ENCODE results near the gene RBM47. TPM values are rescaled to one million over a fixed set of nuclear protein-coding genes. Genes with fewer than 3 reads are reported as not detected.
"Not testable (repeated sequence)": the region's sequence is repeated elsewhere in the genome, so short reads cannot be mapped to it uniquely, and the experiment has no call there.

RBM47 gene
- total RNA-seq, 1 donor, result 0.72 TPM

DNA sequence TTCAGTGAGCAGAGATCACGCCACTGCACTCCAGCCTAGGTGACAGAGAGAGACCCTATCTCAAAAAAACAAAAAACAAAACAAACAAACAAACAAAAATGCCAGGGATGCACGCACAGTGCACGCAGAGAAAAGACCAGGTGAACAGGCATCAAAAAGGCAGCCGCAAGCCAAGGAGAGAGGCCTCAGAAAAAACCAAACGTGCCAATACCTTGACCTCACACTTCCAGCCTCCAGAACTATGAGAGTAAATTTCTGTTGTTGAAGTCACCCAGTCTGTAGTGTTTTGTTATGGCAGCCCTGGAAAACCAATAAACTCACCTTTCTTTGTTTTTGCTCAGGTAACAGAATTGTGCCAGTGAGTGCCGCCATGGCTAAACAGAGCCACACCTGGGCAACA, 228.6 kb downstream of the RBM47 start:
- TF ChIP-seq, protein P1, sequence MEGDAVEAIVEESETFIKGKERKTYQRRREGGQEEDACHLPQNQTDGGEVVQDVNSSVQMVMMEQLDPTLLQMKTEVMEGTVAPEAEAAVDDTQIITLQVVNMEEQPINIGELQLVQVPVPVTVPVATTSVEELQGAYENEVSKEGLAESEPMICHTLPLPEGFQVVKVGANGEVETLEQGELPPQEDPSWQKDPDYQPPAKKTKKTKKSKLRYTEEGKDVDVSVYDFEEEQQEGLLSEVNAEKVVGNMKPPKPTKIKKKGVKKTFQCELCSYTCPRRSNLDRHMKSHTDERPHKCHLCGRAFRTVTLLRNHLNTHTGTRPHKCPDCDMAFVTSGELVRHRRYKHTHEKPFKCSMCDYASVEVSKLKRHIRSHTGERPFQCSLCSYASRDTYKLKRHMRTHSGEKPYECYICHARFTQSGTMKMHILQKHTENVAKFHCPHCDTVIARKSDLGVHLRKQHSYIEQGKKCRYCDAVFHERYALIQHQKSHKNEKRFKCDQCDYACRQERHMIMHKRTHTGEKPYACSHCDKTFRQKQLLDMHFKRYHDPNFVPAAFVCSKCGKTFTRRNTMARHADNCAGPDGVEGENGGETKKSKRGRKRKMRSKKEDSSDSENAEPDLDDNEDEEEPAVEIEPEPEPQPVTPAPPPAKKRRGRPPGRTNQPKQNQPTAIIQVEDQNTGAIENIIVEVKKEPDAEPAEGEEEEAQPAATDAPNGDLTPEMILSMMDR (IDR thresholded peaks at IDR 0.05; ENCODE audit: insufficient read depth, low read length), result no peak
- no peak overlapping the region for H3K4me3 ChIP-seq (ENCODE audit: low read depth, low read length)
- DNase-seq (ENCODE audit: low read depth), result no peak

DNA sequence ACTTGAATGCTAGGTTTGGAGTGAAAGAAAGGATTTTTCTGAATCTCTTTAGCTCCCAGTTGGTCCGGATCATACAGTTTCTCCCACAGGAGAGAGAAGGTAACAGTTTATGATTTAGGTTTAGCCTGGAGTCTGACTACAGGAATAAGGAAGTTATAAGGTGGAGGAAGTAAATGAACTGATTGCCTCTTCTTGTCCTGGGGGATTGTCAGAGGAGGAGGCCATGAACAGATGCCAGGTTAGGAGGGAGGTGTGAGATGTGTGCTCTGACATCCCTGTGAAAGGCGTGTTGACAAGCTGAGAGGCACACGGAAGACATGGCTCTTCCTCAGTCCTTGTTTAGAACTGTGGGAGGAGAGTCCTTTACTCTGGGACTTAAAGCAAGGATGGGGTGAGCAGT, 230.1 kb downstream of the RBM47 start:
- H3K4me3 ChIP-seq (ENCODE audit: low read depth, low read length), result no peak overlapping the region
- TF ChIP-seq, protein P1 (IDR thresholded peaks at IDR 0.05; ENCODE audit: insufficient read depth, low read length), result no peak
- no peak for DNase-seq (ENCODE audit: low read depth)

DNA sequence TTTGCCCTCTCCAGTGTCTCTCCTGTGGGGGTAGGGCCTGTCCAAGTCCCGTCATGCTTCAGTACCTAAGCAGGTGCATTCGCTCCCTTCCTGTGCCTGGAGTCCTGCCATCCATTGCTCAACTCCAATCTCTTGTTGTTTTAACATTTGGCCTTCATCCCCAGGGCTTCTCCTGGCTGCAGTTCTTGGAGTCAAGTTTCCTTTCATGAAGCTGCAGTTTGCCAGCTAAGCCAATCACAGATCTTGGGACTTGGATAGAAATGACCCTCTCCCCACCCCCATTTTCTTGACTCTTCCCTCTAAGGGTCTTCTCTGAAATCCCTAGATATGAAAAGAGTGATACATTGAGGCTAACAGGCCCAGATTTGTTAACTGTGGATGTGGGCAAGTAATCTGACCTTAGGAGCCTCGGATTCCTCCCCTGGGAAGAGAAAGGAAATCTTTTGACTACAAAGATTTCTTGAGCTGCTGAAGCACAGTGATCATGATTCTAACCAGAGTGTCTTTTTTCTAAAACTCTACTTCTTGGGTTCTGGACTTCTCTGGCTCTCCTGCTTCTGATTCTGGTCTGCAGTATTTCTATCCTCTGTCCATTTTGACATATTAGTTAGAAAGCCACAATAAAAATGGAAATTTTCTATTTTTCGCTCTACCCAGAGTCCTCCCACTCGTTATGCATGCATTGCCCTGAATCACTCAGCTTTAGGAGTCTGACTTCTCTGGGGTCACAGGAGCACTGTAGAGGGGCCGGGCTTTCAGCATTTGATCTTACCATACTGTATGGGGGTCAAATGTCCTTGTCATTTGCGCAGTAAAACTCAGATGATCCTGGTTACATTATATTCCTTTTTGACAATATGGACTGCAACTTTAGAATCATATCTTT, 233.5 kb downstream of the RBM47 start:
- DNase-seq (ENCODE audit: low read depth), result peak; percentile 51
- TF ChIP-seq, protein P1 (IDR thresholded peaks at IDR 0.05; ENCODE audit: insufficient read depth, low read length), result no peak
- no peak overlapping the region for H3K4me3 ChIP-seq (ENCODE audit: low read depth, low read length)

DNA sequence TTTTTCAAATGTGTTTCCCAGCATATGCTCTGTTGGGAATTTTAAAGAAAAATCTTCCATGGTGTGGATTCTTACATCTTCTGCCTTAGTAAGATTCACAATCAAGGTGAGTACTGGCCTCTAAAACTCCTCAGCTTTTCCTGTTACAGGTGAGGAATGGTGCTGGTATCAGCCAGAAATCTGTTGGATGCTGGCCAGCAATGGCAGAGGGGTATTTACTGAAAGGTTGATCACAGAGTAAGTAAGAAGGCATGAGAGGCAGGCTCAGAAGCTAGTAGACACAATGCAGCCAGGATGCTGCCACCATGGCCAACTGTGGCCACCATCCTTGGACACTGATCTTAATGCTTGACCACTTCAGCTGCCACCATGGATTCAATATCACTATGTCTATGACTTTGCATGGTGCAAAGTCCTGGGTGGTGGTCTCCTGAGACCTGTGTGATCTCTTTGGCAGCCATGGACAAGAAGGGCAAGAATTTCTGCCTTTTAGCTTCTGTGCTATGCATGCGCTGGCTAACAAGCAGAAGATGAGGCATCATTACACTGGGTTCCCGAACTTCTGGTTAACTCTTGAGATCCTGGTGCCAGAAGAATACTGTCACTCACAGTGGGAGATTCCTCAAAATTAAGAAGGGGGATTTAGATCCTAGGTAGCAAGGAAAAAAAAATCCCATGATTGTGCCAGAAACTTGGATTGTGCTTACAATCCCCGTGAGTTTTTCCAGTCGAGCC, 234.3 kb downstream of the RBM47 start:
- no peak for DNase-seq (ENCODE audit: low read depth)
- no peak overlapping the region for H3K4me3 ChIP-seq (ENCODE audit: low read depth, low read length)
- TF ChIP-seq, protein P1 (IDR thresholded peaks at IDR 0.05; ENCODE audit: insufficient read depth, low read length), result no peak

DNA sequence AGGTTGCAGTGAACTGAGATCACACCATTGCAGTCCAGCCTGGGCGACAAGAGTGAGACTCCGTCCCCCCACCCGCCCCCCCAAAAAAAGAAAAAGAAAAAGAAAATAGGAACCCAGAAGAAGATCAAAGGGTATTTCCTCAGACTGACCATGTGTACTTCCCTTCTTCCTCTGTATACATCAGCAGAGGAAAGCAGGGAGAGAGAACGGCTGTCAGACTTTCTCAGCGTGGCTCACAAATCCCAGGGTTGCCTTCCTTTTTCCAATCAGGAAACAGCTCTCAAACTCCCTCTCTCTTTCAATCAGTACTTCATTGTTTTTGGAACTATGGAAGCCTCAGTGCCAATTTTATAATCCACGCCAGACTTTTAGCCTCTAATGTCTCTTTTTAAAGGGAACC, 235.4 kb downstream of the RBM47 start:
- TF ChIP-seq, protein P1 (IDR thresholded peaks at IDR 0.05; ENCODE audit: insufficient read depth, low read length), result no peak
- DNase-seq (ENCODE audit: low read depth), result no peak
- H3K4me3 ChIP-seq (ENCODE audit: low read depth, low read length), result no peak overlapping the region

DNA sequence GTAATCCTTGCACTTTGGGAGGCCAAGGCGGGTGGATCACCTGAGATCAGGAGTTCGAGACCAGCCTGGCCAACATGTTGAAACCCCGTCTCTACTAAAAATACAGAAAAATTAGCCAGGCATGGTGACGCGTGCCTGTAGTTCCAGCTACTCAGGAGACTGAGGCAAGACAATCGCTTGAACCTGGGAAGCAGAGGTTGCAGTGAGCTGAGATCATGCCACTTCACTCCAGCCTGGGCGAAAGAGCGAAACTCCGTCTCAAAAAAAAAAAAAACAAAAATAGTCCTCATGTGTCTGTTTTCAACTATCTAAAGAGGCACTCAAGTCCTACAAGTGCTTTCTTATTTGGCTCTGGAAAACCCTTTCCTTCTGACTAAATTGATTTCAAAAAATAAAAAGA, 237.4 kb downstream of the RBM47 start:
- not testable (repeated sequence) for DNase-seq (ENCODE audit: low read depth); H3K4me3 ChIP-seq (ENCODE audit: low read depth, low read length)

DNA sequence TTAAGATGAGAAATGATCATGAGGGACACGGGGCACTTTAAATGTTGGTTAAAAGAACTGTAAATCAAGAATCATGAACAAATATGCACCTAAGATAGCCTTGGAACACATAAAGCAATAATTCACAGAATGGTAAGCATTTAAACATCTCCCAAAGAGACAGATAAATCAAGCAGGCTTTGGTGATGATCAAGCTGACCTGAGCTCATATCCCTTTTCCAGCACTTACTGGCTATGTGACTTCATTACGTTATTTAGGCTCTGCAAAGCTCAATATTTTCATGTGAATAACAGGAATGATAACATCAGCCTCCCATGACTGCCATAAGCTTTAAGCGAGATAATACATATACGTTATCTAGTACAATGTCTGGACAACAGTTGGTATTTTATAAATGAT, 239.7 kb downstream of the RBM47 start:
- no peak overlapping the region for H3K4me3 ChIP-seq (ENCODE audit: low read depth, low read length)
- TF ChIP-seq, protein P1 (IDR thresholded peaks at IDR 0.05; ENCODE audit: insufficient read depth, low read length), result no peak
- no peak for DNase-seq (ENCODE audit: low read depth)

Data from fibroblast of the aortic adventitia (primary cell).